GM21529 (cell line): ENCODE results near the gene PSMB10.
"Not testable (repeated sequence)": the region's sequence is repeated elsewhere in the genome, so short reads cannot be mapped to it uniquely, and the experiment has no call there.

Source experiments
- ATAC-seq: cut with Tn5 transposase; IDR thresholded peaks from one replicate; pipeline ENCODE4 v1.9.1; 2021; ENCODE audit not compliant: unreplicated experiment

Gene PSMB10

DNA sequence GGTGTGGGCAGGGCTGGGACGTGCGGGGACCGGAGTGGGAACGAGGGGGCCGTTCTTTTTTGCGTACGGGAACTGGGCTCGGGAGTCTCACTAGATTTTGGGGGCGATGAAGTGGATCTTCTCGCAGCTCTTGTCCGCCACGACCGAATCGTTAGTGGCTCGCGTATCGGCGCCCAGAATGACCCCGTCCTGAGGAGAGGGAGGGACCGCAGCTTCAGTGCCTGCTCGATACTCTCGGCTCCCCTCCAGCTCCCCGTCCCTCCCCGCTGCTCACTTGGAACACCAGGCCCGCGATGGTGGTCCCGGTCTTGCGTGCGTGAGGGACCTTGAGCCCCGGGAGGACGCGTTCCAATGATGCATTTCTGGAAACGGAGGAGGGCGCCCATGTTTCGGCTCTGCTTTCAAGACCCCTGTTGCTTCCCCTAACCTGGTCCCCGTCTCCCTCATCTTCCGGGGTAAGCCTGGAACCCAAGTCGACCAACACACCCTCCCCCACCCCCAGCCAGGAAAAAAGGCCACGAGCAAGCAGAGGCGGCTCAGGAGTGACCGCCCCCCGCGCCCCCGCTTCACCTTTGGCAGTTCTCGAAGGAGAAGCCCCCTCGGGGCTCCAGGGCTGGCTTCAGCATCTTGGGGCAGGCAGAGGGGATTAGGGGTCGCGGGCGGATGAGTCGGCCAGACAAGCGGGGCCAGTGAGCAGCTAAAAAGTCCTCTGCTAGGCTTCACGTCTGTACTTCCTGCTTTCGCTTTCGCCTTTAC, at the start of gene PSMB10:
PSMB10 (minus strand) TSS at position 727 of the 756 bp plus-strand sequence; CDS start at position 626, 101 bp downstream.
- ATAC-seq = peak; percentile 3

DNA sequence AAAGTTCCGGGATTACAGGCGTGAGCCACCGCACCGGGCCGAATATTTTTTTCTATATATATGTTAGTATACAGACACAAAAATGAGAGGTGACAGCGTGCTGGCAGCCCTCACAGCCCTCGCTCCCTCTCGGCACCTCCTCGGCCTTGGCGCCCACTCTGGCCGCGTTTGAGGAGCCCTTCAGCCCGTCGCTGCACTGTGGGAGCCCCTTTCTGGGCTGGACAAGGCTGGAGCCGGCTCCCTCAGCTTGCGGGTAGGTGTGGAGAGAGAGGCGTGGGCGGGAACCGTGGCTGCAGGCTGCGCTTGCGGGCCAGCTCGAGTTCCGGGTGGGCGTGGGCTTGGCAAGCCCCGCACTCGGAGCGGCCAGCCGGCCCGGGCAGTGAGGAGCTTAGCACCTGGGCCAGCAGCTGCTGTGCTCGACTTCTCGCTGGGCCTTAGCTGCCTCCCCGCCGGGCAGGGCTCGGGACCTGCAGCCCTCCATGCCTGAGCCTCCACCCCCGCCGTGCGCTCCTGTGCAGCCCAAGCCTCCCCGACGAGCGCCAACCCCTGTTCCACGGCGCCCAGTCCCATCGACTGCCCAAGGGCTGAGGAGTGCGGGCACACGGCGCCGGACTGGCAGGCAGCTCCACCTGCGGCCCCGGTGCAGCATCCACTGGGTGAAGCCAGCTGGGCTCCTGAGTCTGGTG, 45.5 kb upstream of the PSMB10 start:
- ATAC-seq = no peak

DNA sequence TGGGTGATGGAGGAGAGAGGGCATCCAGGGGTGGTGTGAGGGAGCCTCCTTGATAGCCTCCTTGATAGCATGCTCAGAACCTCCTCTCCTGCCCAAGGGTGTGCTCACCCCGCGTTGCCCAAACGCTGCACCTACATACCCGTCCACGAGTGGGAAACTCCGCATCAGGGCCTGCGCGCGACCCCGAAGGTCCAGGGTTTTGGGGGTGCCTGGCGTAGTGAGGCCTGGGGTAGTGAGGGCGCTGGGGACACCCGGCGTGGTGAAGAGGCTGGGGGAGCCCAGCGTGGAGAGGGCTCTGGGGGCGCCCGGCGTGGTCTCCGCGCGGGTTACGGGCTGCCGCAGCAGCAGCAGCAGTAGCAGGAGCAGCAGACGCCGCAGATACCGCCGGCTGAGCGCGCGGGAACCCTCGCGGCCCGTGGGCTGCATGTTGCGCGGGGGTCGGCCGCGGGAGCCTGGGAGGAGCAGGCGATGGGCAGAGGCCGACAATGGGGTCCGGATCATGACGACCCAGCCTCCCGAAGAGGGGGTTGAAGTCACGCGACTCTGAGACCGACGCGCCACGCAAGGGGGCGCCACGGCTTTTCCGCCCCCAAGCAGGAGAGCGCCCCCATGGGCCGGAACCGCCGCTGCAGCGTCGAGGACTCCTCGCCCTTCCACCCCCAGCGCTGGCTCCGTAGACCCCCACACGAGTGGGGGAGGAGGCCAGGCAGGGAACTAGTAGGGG, 43.5 kb upstream of the PSMB10 start, which contains the start of gene DPEP3:
DPEP3 (minus strand) TSS at position 545 of the 724 bp plus-strand sequence; CDS start at position 426, 119 bp downstream.
- no peak for ATAC-seq

DNA sequence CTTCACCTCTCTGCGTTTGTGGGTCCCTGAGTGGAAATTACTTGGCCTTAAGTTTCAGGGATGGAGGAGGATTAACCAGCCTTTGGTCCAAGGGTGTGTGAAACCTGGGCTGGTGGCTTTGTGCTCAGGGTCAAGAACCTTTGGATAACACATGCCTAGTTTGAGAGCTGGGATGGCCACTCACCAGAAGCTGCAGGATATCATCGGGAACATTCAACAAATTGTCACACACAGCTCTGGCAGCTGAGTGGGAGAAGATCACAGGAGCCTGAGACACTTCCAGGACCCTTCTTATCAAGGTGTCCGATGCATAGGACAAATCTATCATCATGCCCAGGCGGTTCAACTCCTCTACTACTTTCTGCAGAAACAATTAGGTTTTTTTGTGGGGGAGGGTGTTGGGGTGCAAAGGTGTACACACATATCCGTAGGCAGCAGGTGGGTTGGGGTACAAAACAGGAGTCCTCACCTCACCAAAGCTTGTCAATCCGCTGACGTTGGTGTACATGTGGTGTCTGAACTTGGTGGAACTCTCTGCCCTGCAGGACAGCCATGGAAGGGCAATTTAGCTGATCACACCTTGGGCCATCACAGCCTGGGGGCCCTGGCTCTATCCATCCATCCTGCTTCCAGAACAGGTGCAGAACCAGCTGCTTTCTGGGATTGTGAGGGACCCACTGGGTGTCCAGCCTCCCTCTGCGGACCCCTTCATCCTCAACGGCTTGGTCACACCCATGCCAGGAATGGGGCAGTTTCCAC, 41.0 kb upstream of the PSMB10 start:
- ATAC-seq = no peak

DNA sequence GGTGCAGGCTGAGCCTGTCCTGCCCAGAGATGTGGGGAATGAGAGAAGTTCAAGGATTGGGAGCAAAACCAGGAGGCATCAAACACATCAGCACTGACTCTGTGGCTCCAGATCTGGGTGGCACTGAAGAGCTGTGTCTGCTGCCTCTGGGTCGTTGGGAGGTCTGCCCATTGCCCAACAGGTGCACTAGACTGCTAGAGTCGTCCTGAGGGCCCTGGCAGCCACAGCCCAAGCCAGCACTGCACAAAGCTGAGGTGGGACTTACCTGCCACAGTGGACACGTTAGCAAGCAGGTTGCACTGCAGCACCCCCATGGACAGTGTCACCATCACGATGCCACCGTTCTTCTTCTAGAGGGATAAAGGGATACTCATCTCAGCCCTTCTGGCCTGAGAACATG, 40.4 kb upstream of the PSMB10 start:
- no peak for ATAC-seq

DNA sequence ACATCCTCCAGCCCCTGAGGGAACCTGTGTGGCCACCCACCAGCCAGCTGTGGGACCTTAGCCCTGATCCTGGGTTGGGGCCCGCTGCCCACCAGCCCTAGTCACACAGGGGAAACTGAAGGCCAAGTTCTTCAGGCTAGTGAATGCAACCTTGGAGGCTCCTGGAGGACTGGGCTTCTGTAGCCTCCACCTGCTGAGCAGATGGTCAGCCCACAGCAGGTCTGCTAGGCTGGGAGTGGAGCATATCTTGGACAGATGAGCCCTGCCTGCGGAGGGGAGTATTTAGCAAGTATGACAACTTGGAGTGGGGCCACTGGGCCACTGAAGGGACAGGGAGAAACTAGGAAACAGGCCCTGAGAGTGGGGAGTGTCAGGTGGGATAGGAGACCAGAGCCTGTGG, 39.6 kb upstream of the PSMB10 start:
- no peak for ATAC-seq

DNA sequence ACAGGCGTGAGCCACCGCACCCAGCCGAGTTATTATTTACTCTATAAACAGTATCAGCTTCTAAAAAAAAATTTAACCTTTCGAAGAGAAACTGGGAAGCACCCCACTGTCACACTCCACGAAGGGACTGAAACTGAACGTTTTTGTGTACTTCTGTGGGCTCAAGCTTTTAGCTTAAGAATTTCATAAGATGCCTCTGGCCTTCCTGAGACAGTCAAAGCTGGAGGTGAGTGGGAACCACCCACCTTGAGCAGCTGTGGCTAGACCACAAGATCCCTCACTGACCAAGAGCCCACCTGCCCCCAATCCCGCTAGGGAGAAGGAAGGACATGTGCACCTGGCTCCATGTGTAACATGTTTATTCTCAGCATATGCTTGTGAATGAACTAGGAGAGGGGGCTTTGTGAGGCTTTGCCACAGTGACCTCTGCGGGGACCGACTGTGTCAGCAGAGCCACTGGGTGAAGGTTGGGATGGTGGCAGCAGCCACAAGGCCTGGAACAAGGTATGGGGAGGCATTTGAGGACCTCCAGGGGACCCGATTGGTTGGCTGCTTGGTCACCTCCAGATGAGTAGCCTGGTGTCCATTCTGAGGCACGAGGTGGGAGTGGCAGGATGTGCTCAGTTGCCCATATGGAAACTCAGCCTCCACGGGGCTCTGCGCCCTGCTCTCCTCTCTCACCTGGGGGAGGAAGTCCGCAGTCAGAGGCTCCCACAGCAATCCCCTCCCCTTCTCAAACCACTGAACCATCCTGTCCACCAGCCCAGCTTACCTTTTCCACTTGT, 38.9 kb upstream of the PSMB10 start:
- no peak for ATAC-seq

DNA sequence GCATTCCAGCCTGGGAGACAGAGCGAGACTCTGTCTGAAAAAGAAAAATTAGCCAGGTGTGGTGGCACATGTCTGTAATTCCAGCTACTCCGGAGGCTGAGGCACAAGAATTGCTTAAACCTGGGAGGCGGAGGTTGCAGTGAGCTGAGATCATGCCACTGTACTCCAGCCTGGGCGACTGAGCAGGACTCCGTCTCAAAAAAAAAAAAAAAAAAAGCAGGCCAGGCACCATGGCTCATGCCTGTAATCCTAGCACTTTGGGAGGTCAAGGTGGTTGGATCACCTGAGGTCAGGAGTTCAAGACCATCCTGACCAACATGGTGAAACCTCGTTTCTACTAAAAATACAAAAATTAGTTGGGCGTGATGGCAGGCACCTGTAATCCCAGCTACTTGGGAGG, 35.6 kb upstream of the PSMB10 start:
- ATAC-seq = not testable (repeated sequence)

DNA sequence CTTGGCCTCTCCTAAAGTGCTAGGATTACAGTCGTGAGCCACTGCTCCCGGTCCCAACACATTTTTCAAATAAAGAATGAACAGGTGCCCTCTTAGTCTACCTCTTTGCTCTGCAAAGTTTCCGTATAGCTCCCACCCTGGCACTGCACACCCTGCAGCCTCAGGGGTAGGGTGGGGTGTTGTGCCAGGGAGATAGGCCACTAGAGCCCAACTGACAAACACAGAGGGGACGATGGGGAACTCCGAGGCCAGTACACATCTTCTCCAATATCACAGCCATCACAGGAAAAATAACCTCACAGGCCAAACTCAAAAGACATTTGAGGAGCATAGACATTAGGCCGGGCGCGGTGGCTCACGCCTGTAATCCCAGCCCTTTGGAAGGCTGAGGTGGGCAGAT, 34.5 kb upstream of the PSMB10 start:
- no peak for ATAC-seq

DNA sequence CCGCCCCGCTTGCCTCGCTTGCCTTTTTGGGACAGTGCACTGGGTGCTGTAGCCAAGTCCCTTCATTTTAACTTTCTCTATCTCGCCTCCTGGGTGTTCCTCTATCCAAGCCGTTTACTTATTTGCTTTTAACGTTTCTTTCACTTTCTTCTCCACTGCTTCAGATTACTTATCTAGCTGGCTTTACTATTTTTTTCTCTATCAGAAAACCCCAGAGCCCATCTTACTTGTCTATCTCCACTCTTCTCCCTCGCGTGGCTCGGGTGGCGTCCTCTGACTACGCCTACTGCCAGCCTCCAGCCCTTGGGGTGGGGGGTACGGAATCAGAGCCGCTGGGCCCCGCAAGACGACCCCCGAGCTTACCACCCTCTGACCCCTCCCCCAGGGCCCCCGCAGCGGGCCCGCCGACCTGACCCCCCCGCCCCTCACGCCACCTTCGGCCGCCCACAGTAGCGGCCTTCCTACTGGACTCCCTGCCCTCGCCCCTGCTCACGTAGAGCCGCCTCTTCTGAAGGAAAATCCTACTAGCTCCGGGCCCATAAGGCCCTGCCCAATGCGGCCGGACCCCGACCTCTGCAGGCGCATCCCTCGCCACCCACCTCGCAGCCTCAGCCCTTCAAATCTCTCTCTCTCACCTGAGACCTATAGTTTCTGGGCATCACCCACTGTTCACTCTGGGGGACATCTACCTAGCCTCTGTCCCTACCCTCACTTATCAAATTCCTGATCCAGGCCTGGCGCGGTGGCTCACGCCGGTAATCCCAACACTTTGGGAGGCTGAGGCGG, 32.8 kb upstream of the PSMB10 start:
- no peak for ATAC-seq

DNA sequence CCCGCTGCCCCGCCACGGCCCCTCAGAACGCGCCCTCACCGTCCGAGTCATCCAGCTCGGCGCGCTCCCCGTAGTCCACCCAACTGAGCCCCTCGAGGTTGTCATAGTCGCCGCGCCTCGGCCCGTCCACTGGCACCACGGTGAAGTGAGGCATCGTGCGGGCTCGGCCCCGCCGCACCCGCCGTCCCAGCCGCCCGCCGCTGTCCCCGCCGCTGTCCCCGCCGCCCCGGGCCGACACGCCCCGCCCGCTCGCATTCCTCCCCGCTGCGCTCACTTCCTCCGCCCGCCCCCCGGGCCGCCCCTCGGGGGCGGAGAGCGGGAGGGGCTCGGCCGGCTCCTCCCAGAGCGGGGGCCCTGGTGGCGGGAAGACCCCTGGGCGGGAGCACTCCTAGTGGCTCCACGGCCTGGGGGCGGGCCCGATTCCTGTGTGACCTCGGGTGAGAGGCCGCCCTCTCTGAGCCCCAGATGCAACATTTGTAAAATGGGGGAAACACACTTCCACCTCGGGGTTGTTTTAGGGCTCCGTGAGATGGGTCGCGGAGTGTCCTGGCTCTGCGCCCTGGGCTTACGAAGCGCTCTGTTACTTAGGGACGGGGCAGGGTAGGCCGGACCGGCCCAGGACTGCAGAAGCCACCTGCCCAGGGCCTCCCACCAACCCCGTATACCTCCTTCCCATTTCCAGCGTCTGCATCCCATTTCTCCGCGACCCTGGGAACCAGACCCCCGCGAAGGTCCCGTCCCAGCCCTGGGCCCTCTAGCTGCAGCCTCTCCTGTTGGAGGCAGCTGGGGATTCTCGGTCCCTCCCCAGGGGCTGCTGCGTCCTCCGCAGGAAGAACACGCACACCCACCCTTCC, 32.0 kb upstream of the PSMB10 start, which contains the start of gene SLC12A4:
SLC12A4 (minus strand) TSS at position 238 of the 854 bp plus-strand sequence; CDS start at position 154, 84 bp downstream.
- peak; percentile 78 for ATAC-seq

DNA sequence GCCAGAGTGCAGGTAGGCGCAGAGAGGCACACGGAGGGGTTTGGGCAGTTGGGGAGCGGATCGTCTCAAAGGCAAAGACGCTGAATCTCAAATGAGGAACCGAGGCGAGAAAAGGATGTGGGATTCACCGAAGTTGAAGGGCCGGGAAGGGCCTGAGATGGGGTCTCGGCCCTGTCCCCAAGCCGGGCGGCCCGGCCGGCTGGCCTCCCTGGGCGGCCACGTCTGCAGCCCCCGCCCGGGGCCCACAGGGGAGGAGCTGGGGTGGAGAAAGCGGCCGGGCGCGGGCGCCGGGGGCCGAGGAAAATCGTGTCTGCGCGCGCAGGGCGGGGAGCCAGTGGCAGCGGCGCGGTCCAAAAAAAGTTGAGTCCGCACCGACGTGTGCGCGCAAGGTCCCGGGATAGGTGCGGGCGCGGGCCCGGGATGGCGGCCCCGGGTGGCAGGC, 31.3 kb upstream of the PSMB10 start:
- ATAC-seq = peak; percentile 27

DNA sequence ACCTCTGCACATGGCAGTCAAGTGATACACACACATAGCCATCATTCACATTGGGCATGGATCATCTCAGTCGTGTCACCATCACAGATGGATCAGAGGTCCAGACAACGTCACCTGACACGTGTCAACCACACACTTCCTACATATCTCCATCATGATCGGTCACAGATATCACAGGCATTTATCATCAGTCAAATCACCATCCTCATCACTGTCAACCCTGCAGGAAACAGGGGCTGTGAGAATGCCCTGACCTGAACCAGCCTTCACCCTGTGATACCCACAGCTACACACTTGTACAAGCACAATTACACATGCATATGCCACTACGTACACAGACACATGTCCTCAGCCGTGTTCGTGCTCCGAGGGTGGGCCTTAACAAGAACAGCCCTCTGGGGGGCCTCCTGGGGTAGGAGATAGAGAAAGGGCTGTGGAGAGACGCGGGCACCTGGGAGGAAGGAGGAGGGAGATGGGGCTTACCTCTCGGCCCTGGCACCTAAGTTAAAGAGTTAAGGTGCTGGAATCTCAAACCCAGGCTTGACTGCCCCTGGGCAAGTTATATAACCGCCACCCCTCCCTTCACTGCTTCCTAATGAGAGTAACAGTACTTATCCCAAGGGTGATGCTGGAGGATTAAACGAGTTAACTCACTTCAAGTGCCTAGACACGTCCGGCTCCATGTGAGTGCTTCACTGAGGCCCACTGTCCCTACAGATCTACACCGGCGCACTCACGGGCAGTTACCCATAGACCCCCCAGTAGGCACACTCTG, 30.7 kb upstream of the PSMB10 start:
- no peak for ATAC-seq

DNA sequence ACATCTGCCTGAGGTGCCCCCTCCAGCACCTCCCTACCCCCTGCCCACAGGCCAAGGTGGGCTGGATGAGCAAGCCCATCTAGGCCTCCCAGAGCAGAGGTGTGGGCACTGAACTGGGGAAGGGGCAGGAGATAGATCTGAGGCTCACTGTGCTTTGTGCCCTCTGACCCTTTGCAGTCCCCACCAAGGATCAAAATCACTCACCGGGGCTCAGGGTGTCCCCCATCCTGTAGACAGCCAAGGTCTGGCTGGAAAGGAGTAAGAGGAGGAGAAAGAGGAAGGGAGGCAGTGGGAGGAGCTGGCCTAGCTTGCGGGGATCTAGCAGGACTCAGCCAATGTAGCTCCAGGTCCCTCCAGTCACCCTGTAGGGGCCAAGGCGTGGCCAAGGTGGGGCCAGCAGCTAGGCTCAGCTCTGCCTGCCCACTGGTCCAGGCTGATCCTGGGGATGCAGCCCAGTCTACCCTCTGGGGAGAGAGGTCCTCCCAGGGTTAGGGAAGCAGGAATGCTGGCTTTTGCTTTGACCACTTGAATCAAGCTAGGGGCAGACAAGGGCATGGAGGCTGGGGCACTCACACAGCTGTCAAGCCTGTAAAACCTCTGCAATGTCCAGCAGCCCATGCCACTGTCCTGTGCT, 30.0 kb upstream of the PSMB10 start:
- ATAC-seq = no peak

DNA sequence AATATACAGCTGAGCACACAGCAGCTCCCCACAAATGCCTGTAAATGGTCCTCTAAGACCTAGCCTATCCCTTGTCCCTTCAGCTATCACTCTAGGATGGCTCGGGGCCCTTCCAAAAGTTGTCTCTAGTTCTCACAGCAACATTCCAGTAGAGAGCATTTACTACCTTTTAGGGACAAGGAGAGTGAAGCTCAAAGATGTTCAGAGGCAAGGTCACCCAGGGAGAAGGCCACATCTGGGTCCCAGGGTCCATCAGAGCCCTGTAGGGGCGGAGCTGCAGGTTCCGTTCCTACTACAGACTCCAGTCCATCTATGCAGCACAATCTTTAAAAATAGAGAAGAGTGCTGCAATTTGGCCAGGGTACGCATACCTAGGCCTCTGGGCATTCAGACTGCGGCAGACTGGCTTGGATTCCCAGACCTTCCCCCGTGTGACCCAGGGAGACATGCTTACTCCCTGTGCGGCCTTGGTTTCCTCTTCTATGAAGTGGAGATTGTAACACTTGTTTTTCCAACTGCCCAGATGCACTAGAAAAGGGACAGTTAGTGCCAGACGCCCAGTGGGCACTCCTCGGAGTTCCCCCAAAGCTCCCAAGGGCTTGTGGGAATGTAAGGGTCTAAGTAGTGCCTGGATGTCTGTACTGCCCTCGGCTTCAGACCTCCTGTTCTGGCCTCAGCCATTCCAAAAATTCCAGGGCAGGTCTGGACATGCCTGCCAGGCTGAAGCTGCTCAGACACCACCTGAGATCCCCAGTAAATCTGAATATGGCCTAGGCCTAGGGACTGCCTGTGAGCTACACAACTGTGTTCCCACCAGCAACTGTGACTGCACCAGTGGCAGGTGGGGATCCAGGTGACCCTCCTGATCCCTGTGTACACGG, 29.3 kb upstream of the PSMB10 start:
- no peak for ATAC-seq

DNA sequence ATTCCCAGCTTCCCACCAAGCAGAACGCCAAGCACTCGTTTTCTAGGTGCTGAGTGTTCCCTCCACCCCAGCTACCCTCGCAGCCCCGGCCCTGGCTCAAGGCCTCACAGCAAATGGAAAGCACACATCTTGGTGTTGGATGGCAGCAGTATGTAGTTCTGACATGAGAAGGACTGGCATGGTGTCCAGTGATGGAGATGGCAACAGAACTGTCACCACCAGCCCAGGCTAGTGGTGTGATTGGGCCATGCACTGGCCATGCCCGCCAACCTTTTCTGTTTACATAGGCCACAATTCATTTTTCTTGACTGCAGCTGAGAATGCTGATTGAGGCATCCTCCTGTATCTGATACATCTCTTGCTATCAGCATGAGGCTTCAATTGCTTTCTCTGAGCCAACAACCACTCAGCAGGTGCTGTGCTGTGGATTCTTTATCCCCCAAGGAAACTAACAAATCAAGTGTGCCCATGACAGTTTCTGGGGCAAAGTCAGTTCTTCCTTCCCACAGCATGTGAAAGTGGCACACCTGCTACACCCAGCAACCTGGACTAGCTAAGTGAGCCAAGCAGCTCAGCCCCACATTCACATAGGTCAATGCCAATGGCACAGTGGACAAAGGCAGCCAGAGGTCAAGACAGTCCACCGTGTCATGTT, 28.0 kb upstream of the PSMB10 start:
- no peak for ATAC-seq
